Stimulated activated CD4-positive, alpha-beta T cell treated with anti-CD3 and anti-CD28 coated beads, Interleukin-15, amount 100 ng/mL, for 48 hours (primary cell): ENCODE data around the gene TSR2.
"Not testable (repeated sequence)": the region's sequence is repeated elsewhere in the genome, so short reads cannot be mapped to it uniquely, and the experiment has no call there.

Experiments
- DNase-seq, 2 donors: peaks; one replicate each; pipeline ENCODE4 v3.0.0-alpha.2; 2020; ENCODE audit warnings: low read depth in 2 of 2

The TSR2 gene

DNA sequence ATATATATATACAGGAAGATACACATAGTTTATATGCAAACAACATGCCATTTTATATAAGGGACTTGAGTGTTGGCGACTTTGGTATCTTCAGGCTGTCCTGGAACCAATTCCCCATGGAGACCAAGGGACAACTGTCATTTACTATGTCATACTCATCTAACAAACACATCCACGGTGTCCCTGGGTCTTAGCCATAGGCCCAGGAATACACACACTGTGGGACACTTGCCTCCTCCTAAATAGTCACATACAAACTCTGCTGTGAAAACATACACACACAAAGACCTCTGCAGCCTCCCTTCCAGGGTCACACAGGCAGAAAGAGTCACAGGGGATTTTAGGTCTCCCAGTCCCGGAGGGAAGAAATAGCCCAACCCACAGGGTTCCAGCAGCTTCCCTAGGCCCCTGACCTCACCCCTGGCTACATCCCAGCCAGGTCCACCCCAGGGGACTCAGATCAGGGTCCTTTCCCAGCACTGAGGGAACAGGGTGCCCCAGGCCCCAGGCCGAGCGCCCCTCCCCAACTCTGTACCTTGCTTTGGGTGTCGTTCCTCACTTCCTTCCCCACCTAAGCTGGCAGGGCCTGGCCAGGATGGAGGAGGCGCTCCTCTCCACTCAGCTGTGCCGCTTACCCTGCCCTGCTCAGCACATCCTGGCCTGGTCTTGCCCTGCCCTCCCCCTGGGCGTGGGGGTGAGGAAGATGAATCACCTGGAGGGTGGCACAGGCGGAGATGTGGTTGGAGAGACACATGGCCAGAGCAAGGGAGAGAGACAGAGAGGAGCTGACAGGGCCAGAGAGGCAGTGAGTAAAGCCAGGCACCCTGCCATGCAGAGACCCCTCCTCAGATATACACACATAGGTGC lies 34.0 kb downstream of the TSR2 start:
- no peak for DNase-seq

- no peak for DNase-seq
Measured at GRCh38 chrX:54479136-54480111, 39.2 kb downstream of the TSR2 start.

- no peak for DNase-seq
Measured at GRCh38 chrX:54482839-54483593, 42.8 kb downstream of the TSR2 start.

DNA sequence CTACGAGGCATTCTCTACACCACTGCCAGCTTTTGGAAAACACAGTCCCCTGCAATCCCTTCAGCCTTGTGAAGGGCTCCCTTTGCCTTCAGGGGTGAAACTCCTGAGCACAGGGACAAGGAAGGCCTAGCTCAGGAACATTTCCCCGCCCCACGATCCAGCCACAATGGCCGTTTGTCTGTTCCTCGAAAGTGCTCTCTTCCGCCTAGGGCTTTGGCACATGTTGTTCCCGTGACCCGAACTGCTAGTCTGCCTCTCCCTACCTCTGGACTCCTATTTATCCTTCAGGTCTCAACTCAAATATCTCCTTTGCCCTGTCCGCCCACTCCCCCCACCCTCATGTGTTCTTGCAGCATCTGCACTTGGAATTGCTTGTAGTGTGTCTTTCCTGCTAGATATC lies 43.7 kb downstream of the TSR2 start:
- no peak for DNase-seq

- DNase-seq = no peak
Measured at GRCh38 chrX:54484666-54485065, 44.5 kb downstream of the TSR2 start.

- DNase-seq = not testable (repeated sequence)
Measured at GRCh38 chrX:54489819-54490218, 49.6 kb downstream of the TSR2 start.

DNA sequence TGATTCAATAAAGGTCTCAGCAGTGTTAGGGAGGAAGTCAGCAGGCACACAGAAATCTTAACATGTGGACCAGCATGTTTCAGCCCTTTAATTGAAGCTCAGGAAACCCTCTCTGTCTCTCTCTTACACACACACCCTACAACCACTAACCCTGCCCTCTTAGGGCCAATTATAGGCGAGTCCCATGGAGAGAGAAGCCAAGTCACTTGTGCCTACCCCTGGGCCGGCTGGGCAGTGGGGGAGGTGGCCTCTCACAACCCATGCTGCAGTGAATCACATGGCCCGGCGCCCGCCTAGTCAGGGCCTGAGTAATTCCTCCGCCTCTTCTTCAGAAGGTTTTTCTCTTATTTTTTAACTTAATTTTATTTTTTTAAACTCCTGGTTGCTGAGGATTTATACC lies 52.1 kb downstream of the TSR2 start:
- no peak for DNase-seq

DNA sequence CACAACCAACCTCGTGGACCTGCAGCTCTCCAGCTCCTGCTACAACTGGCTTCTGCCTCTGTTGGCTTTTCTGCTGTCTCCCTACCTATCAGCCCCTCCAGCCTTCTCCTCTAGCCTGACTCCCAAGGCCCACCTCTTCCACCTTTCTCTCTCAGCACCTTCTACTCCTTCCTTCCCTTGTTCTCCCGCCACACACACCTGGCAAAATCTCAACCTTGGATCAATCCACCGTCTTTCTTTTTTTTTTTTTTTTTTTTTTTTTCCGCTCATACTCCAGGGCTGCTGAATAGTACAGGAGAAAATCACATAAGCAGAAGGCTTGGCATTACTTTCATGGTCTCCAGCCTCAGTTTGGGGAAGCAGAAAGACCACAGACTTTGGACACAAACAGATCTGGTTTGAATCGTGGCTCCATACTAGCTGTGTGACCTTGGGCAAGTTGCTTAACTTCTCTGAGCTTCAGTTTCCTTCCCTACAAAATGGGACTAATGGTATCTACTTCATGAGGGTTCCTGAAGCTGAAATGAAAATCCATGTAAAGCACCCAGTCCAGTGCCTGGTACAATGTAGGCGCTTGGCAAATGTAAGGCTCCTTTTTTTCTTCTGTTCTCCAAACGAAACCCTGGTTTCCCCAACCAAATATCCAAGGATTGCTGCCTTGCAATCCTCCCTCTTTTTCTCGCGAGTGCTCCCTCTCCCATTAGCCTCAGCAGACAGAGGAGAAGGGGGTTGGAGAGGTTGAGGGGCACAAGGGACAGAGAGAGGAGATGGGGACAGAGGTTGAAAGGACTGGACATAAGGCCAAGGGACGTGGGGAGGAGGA lies 54.2 kb downstream of the TSR2 start:
- no peak for DNase-seq
